ENCODE measurements around the gene PEX10. TPM values are rescaled to one million over a fixed set of nuclear protein-coding genes. Genes with fewer than 3 reads are reported as not detected.
A peak's percentile ranks its signal among the peaks of the same experiment; 100 is the strongest.
"Not testable (repeated sequence)": the region's sequence is repeated elsewhere in the genome, so short reads cannot be mapped to it uniquely, and the experiment has no call there.

The PEX10 gene
- 84.2 and 96.0 TPM in 2 replicates for total RNA-seq (2014; rRNA removed; shearing (Covaris generic))

DNA sequence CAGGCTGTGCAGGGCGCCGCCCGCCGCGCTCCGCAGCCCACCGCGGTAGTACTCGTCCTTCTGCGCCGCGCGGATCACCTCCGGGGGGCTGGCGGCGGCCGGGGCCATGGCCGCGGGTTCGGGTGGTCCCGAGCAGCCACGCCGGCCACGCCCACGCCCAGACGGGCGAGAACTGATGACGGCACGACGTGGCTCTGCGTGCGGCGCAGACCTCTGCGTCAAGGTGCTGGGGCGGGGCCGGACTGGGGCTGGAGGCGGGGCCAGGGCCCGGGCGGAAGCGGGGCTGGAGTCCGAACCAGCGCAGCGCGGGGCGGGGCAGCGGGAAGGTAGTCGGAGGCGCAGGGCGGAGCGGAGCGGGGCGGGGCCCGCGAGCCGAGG is at the start of gene PEX10:
PEX10 (minus strand) TSS at position 170 of the 378 bp plus-strand sequence; CDS start at position 108, 62 bp downstream.
- in situ Hi-C loops (cut with HindIII; ENCODE audit: low sequenced_read_pairs): loop anchor here (25.0 kb wide), 1 partner anchor 100 kb away; no protein-coding TSS in a partner anchor
- DNase-seq (ENCODE audit: low spot score): peak; percentile 95

DNA sequence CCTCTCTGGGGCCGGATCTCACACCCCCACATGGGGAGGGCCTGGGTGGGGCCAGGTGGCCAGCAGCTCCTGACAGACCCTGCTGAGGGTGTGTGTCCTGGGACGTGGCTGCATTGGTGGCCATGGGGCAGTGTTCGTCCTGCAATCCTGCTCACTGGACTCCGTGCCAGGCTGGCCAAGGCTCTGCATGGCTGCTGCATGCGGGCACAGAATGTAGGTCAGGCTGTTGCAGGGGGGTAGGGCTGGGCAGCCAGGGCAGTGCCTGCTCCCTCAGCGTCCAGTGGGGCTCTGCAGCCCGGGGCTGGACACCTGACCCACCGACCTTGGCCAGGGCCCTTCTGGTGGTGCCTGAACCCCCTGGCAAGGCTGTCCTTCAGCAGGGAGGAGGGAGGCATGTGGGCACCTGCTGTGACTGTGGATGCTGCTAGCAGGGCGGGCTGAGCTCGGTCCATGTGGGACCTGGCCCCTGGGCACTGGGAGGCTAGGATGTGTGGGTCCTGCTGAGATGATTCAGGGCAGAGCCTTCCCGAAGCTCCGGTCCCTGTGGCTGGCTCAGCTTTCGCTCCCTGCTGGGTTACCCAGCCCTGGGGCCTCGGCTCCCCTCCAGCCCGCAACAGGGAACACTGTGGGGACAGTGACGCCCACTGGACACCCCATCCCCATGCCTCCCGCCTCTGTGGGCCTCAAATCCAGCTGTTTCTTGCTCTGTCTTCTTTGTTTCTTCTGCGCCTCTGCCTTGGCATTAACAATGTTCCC is 48.8 kb upstream of the PEX10 start:
- in situ Hi-C loops (cut with HindIII; ENCODE audit: low sequenced_read_pairs): no loop called here
- DNase-seq (ENCODE audit: low spot score): peak; percentile 90

DNA sequence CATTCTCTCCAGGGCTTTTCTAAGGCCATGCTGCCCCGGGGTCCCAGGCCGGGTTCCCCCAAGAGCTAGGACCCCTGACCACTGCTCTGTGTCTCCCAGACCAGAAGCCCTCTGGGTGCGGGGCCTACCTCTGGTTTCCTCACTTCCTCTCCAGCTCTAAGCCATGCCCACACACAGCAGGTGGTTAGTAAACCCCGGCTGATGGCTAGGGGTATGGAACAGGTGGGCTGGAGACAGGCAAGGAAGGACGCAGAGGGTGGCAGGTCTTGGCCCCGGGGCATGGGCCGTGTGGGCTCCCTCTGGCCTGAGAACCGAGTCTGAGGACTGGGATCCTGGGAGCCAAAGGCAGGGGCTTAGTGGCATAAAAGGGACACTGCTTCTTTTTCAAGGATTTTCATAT is 47.8 kb upstream of the PEX10 start:
- no peak for DNase-seq (ENCODE audit: low spot score)
- in situ Hi-C loops (cut with HindIII; ENCODE audit: low sequenced_read_pairs): no loop called here

DNA sequence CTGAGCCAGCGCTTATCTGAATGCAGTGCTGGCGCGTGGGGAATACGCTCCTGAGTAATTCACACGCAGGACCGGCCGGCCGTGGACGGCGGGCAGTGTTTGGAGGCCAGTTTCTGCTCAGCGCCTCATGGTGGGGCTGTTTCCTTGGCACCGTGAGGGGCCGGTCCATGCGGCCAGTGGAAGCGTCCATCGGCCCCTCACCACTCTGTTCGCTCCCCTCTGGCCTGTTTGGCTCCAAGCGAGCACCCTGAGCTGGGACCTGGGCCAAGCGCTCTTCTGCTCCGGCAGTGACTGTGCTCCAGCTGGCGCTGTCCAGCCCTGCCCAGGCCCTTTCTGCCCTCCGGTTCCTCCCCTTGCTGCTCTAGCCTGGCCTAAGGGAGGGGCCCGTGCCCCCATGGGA is 47.4 kb upstream of the PEX10 start:
- in situ Hi-C loops (cut with HindIII; ENCODE audit: low sequenced_read_pairs): no loop called here
- DNase-seq (ENCODE audit: low spot score): peak; percentile 91

DNA sequence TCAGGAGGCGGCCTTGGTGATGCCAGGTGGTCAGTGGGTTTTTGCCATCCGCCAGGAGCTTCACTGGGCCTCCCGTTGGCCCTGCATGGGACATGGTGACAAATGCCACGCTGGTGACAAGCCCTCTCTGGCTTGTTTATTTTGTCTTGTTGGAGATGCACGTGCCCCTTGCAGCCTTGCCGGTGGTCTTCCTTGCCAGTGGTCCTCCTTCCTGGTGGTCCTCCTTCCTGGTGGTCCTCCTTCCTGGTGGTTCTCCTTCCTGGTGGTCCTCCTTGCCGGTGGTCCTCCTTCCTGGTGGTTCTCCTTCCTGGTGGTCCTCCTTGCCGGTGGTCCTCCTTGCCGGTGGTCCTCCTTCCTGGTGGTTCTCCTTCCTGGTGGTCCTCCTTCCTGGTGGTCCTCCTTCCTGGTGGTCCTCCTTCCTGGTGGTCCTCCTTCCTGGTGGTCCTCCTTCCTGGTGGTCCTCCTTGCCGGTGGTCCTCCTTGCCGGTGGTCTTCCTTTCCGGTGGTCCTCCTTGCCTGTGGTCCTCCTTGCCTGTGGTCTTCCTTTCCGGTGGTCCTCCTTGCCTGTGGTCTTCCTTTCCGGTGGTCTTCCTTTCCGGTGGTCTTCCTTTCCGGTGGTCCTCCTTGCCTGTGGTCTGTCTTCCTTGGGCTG is 46.9 kb upstream of the PEX10 start:
- DNase-seq (ENCODE audit: low spot score); in situ Hi-C loops (cut with HindIII; ENCODE audit: low sequenced_read_pairs): not testable (repeated sequence)

DNA sequence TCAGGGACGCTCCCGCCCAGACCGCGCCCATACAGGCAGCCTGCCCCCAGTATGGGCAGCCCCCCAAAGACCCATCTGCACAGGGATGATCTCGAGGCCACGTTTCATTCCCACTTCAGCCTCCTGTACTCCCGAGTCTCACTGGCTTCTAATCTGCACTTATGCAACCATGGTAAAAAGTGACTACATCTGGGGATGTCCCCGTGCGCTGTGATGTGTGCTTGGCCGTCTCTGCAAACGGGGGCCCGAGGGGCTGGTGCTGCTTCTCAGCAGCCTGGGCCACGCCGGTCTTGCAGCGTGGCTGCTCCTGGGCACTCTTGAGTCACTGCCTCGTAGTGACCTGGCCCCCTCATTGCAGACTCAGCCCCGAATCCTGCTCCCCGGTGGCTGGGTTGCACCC is 46.3 kb upstream of the PEX10 start:
- no peak for DNase-seq (ENCODE audit: low spot score)
- in situ Hi-C loops (cut with HindIII; ENCODE audit: low sequenced_read_pairs): no loop called here

DNA sequence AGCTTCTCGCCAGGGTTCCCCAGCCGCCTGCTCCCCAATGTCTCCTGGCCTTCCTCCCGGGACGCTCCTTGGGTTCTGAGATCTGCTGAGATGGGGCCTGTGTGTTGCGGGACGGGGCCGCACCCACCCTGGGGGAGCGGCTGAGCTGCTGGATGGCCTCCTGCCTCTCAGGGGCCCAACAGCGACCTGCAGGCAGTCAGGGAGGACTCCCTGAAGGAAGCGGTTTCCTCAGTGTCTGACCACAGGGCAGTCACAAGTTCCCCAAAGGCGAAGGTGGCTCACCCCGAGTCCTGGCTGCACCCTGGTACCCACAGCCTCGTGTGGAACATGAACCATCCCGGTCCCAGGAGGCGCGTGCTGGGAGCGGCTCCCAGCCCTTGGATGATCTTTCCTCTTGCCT is 45.1 kb upstream of the PEX10 start:
- no peak for DNase-seq (ENCODE audit: low spot score)
- in situ Hi-C loops (cut with HindIII; ENCODE audit: low sequenced_read_pairs): no loop called here

DNA sequence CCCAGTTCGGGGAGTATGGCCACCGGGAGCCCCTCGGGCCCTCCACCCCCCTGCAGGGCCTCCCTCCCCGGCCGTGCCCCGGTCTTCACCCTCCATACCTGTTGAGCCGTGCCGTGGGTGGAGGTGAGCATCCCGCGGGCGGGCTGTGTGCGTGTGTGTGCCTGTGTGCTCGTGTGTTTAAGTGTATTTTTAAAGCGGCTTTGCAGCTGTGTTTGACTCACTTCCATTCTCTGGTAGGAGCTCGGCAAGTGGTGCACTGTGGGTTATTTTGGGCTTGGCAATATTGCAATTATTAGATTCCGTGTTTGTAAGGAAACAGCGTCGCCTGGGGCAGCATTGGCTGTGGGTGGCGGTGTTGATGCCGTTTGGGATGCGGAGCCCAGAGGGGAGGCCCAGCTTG is 43.4 kb upstream of the PEX10 start:
- in situ Hi-C loops (cut with HindIII; ENCODE audit: low sequenced_read_pairs): no loop called here
- DNase-seq (ENCODE audit: low spot score): no peak

DNA sequence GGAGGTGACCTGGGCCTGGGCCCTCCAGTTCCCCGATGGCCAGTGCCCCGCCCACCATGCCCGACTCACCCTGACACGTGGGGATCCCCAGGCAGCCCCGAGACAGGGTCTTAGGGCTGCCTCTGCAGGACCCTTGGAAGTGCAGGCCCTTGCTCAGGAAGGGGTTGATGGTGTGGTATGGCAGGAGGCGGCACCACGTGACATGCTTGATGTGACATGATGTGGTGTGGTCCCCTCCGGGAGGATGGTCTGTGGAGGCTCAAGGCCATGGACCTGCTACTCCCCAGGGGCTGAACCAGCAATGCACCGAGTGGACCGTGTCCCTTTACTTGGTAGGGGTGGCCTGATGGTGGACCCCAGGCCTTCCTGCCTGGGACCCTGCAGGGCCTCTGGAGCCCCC is 41.9 kb upstream of the PEX10 start:
- in situ Hi-C loops (cut with HindIII; ENCODE audit: low sequenced_read_pairs): no loop called here
- DNase-seq (ENCODE audit: low spot score): no peak

DNA sequence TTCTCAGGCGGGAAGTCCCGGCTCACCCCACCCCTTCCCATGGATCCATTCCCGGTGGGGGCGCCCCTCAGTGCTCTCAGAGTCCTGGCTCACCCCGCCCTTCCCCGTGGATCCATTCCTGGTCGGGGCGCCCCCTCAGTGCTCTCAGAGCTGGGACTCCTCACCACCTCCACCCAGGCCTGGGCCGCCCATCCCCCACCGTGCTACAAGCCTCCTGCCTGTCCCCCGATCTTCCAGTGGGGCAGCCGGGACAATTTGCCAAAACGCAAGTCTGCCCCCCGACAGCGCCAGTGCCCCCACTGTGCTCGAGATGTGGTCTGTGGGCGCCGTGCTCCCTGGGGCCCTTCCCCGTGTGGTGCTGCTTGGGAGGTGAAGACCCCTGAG is 40.6 kb upstream of the PEX10 start:
- in situ Hi-C loops (cut with HindIII; ENCODE audit: low sequenced_read_pairs): no loop called here
- DNase-seq (ENCODE audit: low spot score): no peak

DNA sequence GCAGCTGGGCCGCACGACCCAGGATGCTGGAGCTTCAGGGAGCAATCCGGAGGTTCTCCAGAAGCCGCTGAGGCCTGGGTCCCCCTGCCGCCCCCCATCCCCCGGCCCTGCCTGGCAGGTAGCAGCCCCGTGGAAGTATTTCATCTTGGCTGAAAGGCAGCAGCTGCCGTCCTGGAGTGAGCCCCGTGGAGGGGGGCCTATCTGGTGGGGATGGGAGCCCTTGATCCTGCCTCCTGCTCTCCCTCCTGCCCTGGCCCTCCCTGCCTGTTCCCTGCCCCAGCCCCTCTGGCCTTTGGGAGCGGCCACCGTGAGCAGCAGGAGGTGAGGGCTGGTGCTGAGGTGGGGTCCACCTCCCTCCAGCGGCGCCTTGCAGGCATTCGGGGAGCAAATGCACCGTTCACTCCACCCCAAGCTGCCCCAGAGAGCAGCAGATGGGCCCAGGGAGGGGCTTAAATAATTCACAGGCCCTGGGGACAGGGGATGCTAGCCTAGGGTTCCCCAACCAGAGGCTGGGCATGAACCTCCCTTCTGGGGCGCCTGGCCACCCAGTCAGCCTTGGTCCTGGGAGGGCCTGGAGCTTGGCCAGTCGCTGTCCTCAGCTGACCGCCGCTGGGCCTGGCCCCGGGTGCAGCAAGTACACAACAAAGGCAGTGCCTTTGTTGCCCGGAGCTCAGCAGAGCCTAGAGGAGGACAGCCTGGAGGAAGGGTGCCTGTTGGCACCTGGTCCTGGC is 40.0 kb upstream of the PEX10 start:
- no peak for DNase-seq (ENCODE audit: low spot score)

DNA sequence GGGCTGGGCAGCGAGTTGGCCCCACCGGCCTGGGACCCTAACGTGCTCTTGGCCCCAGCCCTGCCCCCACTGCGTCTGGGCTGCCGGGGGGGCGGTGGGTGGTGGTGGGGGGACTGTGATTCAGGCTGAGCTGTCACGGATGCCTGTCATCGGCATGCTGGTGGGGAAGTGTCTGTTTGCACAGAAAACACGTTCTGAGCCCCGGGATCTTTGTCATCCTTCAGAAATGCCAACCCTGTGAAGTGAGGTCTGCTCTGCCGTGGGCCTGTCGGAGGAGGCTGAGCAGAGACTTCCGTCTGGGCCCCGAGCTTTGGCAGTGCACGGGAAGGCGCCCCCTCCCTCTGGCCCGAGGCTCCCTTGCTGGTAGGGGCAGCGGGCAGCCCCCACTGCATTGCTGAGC is 39.4 kb upstream of the PEX10 start:
- DNase-seq (ENCODE audit: low spot score): no peak
- in situ Hi-C loops (cut with HindIII; ENCODE audit: low sequenced_read_pairs): no loop called here

More for the DNA sequence above, 40.0 kb upstream of the PEX10 start:
- in situ Hi-C loops (cut with HindIII; ENCODE audit: low sequenced_read_pairs): no loop called here

DNA sequence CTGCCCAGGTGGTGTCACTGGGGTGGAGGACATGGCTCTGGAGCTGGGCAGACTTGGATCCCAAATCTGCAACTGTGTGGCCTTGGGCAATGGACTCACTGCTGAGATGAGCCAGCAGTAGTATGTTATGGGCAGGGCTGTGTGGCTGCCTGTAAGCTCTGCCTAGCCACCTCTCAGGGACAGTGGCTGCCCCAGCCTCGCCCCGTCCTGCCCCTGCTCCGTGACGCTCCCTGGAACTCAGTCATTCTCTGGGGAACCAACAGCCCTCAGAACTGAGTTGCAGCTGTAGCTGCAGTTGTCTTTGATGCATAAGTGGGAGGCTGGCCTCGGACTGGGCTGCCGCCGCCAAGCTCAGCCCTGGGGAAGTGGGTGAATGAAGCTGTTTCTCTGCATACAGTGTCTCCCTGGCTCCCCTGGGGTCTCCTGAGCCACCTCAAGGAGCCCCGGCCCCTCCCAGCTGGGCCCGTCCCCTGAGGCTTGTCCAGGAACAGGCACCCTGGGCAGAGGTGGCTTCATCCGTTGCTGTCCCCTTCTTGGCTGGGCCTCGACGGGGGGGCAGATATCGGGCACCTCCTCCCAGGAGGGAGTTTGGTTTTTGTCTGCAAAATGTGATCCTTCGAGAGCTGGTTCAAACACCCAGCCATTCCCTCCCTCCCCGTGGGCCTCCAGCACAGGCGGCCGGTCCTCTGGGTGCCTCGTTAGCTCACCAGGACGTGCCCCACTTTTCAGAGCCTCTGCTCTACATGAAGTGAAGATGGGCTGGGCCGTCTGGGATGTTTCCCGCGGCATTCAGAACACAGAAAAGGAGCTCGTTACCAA is 37.5 kb upstream of the PEX10 start:
- DNase-seq (ENCODE audit: low spot score): no peak
- in situ Hi-C loops (cut with HindIII; ENCODE audit: low sequenced_read_pairs): no loop called here

DNA sequence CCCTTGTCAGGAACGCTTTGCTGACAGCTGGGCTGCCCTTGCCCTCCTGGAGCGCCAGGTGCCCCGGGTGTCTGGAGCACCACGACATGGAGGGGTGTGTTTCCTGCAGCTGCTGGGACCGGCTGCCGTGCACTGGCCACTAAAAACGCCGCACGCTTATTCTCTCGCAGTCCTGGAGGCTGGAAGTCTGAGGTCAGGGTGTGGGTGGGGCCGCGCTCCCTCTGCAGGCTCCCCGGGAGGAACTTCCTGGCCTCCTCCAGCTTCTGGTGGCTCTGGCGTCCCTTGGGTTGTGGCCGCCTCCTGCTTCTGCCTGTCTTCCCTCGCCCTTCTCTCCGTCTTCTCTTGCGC is 35.7 kb upstream of the PEX10 start:
- no peak for DNase-seq (ENCODE audit: low spot score)

DNA sequence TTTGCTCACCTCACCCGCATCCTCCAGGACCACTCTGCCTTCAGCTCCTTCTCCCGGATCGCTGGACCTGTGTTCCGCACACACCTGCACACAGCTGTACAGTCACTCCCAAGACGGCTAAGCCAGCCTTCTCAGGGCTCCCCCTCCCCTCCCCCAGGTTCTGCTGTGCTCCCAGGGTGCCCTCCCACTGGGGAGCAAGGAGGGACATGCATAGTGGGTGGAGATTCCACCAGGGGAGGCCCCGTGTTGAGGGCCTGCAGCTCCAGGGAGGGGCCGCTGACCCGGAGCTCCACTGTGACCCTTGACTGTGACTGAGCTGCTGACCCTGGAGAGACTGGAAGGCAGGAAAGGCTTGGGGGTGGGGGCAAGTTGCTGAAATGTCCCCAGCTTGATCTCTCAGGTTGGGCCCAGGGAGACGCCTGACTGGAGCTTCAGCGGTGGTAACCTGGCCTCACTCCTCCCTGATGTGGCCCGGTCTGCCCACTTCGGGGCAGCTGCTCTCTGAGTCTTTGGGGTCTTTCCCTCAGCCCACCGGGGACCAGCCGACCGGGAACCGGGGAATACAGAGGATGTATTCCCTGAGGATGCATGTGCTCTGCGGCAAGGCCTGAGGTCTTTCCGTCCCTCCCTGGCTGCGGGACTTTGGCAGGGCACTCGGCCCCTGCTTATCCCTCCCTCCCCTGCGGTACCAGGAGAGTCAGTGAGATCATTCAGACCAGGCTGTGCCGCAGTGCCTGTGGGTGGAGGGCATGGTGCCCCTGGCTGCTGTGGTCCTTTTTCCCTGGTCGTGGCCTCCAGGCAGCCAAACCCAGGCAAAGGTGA is 35.1 kb upstream of the PEX10 start:
- in situ Hi-C loops (cut with HindIII; ENCODE audit: low sequenced_read_pairs): no loop called here
- no peak for DNase-seq (ENCODE audit: low spot score)

More for the DNA sequence above, 35.7 kb upstream of the PEX10 start:
- in situ Hi-C loops (cut with HindIII; ENCODE audit: low sequenced_read_pairs): no loop called here

DNA sequence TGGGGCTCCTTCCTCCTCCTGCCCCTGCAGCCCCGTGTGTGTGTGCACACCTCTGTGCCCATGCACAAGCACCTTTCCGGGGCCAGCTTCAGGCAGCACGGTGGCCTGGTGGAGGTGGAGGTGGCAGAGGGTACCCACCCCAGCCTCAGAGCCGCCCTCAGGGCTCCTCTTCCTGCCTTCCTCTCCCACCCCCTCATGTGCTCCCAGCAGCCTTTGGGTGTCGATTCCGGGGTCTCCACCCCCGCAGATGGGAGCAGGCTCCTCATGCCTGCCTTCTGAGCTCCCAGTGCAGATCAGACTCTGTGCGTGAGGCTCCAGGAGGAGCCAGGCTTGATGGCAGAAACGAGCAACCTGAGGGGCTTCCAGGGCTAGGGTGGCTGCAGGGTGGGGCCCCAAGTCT is 34.5 kb upstream of the PEX10 start:
- no peak for DNase-seq (ENCODE audit: low spot score)
- in situ Hi-C loops (cut with HindIII; ENCODE audit: low sequenced_read_pairs): no loop called here

DNA sequence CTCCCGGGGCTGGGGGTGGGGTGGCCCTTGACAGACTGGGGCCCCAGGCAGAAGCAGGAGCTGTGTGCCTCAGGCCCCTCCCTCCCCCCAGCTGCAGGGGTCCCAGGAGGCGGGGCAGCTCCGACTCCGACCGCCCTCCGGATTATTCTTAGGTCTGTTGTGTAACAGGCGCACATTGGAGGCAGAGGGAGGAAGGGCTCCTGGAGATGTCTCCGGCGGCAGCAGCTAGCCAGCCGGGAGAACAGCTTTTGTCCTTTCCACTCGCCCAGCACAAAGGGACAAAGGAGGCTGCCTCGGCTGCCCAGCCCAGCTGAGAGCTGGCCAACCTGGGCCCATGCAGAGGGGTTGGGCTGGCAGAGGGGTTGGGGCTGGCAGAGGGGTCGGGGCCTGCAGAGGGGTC is 34.0 kb upstream of the PEX10 start:
- peak; percentile 74 for DNase-seq (ENCODE audit: low spot score)
- in situ Hi-C loops (cut with HindIII; ENCODE audit: low sequenced_read_pairs): no loop called here

DNA sequence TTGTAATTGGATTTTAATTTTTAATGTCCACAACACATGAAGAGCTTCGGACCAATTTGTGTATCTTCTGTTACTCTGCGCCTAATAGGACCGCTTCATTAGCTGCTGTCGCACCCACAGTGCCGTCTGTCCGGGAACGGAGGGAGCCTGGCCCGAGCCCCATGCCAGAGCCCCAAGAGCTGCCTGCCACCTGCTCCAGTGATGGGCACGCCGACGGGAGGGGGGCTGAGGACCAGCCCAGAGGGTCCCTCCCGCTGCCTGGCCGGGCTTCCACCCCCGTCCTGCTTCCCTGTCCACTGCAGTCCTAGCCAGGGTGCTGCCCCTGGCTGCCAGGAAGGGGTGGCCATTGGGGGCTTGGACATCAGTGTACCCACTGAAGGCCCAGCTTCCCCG is 33.5 kb upstream of the PEX10 start:
- DNase-seq (ENCODE audit: low spot score): no peak
- in situ Hi-C loops (cut with HindIII; ENCODE audit: low sequenced_read_pairs): no loop called here
